MV-4-11 (cell line): ENCODE data around the gene SLC5A8.
"Not testable (repeated sequence)": the region's sequence is repeated elsewhere in the genome, so short reads cannot be mapped to it uniquely, and the experiment has no call there.

Source experiments
- DNase-seq: peaks from one replicate; lab custom pipeline; 2025; lab: John Stamatoyannopoulos, UW

SLC5A8 gene

DNA sequence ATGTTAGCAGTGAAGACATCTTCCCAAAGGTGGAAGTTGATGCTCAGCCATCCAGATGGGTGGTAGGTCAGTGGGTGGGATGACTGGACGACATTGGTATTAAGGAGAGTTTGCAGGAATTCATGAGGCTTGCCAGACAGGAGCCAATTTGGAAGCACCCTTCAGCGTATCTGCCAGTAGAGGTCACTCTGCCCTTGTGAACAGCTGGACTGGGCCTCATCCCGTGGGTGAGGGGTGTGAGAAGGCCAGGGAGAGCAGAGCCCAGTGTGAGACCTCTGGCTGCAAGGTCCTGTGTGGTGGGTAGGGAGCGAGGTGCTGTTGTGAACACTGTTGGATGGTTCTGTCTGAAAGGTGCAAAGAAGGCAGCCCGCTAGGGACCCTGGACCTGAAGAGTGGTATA is 37.7 kb downstream of the SLC5A8 start:
- DNase-seq: peak; percentile 5

DNA sequence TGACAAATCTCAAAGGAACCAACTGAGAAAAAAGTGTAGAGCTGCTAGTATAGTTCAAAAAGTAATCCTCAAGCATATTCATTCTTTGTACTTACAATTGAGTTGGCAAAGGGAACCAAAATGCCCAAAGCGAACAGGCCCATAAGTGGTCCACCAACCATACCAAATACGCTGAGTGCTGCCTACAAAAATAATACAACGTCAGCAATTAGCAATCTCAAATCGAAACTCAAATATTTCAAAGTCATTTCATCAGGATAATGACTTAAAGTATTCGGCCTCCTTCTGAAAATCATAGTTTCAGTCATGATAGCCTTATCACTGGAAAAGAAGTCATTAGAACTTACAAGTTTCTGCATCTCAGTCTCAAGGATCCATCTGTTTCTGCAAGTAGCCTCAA is 42.0 kb downstream of the SLC5A8 start:
- no peak for DNase-seq

- DNase-seq: no peak
Observed at GRCh38 chr12:101166866-101167265, 43.2 kb downstream of the SLC5A8 start.

GRCh38 chr12:101165319-101165718 is 44.7 kb downstream of the SLC5A8 start:
- DNase-seq: no peak

DNA sequence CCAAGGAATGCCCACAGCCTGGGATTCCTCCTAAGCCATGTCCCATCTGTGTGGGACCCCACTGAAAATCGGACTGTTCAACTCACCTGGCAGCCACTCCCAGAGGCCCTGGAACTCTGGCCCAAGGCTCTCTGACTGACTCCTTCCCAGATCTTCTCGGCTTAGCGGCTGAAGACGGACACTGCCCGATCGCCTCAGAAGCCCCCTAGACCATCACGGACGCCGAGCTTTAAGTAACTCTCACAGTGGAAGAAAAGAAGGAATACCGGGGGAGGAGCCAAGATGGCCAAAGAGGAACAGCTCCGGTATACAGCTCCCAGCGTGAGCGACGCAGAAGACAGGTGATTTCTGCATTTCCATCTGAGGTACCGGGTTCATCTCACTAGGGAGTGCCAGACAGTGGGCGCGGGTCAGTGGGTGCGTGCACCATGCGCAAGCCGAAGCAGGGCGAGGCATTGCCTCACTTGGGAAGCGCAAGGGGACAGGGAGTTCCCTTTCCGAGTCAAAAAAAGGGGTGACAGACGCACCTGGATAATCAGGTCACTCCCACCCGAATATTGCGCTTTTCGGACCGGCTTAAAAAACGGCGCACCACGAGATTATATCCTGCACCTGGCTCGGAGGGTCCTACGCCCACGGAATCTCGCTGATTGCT is 64.1 kb downstream of the SLC5A8 start:
- not testable (repeated sequence) for DNase-seq

DNA sequence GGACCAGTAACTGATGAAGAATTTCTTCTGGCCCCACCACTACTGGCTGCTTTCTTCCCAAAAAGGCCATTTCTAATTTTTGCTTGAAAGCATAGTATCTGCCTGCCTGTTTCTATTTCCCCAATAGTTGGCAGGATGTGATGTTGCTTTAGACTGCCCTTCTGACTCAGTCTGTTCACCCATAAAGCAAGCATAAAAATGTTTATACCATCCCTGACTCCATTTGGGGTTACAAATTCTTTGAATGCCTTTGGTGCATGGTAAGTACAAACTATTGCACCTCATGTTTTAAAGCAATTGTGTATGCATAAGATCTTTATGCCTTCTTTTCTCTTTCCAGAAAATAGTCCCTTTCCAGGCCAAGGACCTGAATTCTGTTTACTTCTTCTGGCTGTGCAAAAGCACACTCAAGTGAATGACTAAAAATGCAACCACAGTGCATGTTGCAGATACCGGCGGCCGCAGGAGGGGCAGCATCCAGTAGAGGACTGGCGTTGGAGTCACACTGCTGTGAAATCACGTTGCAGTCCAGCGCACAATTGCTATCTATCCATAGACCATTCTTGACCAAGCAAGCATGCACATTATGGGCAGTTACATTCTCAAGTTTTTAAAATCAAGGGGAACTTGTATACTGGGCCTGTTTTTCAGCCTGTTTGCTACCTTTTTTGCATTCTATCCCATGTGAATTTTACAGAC is 82.4 kb downstream of the SLC5A8 start:
- no peak for DNase-seq

DNA sequence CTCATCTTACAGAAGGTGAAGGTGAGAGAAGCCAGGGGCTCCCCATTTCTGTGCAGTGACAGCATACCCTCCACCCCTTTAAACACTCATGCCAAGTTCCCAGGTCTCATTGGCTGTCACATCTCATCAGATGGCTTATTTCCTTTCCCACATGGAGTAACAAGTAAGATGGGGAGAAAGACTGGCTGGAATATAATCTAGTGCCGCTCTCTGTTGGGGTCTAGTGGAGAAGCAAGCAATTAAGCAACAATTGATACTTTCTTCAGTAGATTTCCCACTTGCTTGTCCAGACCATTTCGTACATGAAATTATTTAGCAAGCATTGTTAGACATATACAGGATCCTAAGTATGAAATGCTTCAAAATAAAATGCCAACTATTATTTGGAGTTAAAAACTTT is 92.2 kb downstream of the SLC5A8 start:
- no peak for DNase-seq

- no peak for DNase-seq
Observed at GRCh38 chr12:101116911-101117310, 93.1 kb downstream of the SLC5A8 start.

DNA sequence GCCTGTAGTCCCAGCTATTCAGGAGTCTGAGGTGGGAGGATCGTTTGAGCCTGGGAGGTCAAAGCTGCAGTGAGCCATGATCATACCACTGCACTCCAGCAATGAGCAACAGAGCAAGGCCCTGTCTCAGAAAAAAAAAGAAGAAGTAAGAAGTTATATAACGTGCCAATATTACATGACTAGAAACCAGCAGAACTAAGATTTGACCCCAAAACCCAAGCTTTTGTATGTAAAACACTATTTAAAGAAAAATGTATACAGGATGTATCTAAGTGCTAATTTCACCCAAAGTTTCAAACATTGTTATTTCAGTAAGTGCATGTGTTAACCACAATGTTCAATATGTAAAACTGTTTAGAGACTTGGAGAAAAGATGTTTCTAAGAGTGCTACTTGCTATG is 94.7 kb downstream of the SLC5A8 start:
- peak; percentile 28 for DNase-seq

GRCh38 chr12:101111441-101111840 is 98.6 kb downstream of the SLC5A8 start:
- DNase-seq: no peak

DNA sequence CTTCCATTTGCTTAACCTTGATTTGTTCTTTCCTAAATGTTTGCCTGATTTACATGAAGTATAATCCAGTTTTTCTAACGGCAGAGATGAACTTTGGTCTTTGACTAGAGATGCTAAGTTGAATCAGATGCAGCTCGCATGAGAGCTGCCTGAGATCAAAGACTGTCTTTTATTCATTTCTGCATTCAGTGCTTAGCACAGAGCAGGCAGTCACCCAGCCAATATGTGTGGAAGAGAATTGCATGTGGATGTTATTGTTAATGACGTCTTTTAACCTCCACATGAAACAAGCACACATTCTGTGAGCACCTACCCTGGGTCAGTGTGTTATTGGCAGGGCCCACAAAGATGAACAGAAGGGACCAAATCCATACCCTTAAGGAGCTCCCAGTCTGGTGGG is 99.2 kb downstream of the SLC5A8 start:
- no peak for DNase-seq

DNA sequence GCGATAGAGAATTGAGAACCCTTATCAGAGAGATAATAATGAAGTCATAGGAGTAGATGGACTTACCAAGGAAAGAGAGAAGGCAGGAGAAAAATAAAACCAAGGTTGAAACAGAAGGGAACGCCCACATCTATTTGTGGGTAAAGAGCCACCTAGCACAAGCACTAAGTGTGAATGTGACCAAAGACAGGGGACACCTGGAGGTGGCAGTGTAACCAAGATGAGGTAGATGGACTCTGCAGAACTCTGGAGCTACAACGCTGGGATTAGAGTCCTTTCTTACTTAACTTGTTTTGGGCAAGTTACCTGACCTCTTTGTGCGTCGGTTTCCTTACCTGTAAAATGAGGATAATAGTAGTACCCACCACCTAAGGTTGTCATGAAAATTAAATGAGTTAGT is 101.9 kb downstream of the SLC5A8 start:
- no peak for DNase-seq

- no peak for DNase-seq
Observed at GRCh38 chr12:101107032-101107763, 102.8 kb downstream of the SLC5A8 start.
